Measurements from ENCODE around the gene DPPA4. TPM values are rescaled to one million over a fixed set of nuclear protein-coding genes. Genes with fewer than 3 reads are reported as not detected.
"Not testable (repeated sequence)": the region's sequence is repeated elsewhere in the genome, so short reads cannot be mapped to it uniquely, and the experiment has no call there.

DPPA4 gene, protein sequence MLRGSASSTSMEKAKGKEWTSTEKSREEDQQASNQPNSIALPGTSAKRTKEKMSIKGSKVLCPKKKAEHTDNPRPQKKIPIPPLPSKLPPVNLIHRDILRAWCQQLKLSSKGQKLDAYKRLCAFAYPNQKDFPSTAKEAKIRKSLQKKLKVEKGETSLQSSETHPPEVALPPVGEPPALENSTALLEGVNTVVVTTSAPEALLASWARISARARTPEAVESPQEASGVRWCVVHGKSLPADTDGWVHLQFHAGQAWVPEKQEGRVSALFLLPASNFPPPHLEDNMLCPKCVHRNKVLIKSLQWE
- total RNA-seq = not detected

DNA sequence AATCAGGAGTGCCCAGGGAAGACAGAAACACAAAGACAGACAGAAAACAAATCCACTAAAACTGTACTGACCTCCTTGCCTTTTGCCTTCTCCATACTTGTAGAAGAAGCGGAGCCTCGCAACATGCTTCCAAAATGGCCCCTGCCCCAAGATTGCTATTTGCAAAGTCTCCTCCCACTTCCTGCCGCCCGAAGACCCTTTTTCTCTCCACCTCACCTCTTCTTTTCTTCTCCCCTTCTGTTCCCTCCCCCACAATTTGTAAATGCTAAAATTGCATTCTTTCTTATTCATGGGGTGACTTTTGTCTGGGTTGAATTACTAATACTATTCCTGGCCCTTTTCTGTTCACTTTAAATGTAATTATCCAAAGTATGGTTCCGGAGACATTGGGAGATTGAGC, at the start of gene DPPA4:
Gene DPPA4 (minus strand): TSS at position 154 of the 400 bp plus-strand sequence. CDS start 29 bp downstream, at position 125.
- Histone ChIP-seq H3K9me3 (no peaks in the 10 kb centered on the region), H3K4me3 (peak within 1 kb of the TSS; percentile 35), H3K27ac (no peak within 1 kb of the TSS), H3K27me3 (peaks cover 16% of the 10 kb centered on the region), H3K4me1 (no peaks in the 10 kb centered on the region), H3K36me3 (no peaks in the 10 kb centered on the region)
- WGBS = 53% methylated on average over 5 of the region's 5 CpGs
- TF ChIP-seq POLR2A (IDR thresholded peaks at IDR 0.05) (no peak), POLR2AphosphoS5 (IDR thresholded peaks at IDR 0.05) (no peak), EP300 (IDR thresholded peaks at IDR 0.05) (no peak)
- TF ChIP-seq, protein P1, sequence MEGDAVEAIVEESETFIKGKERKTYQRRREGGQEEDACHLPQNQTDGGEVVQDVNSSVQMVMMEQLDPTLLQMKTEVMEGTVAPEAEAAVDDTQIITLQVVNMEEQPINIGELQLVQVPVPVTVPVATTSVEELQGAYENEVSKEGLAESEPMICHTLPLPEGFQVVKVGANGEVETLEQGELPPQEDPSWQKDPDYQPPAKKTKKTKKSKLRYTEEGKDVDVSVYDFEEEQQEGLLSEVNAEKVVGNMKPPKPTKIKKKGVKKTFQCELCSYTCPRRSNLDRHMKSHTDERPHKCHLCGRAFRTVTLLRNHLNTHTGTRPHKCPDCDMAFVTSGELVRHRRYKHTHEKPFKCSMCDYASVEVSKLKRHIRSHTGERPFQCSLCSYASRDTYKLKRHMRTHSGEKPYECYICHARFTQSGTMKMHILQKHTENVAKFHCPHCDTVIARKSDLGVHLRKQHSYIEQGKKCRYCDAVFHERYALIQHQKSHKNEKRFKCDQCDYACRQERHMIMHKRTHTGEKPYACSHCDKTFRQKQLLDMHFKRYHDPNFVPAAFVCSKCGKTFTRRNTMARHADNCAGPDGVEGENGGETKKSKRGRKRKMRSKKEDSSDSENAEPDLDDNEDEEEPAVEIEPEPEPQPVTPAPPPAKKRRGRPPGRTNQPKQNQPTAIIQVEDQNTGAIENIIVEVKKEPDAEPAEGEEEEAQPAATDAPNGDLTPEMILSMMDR (IDR thresholded peaks at IDR 0.05) = no peak
- no peak for DNase-seq (ENCODE audit: low spot score in 2 of 2)

DNA sequence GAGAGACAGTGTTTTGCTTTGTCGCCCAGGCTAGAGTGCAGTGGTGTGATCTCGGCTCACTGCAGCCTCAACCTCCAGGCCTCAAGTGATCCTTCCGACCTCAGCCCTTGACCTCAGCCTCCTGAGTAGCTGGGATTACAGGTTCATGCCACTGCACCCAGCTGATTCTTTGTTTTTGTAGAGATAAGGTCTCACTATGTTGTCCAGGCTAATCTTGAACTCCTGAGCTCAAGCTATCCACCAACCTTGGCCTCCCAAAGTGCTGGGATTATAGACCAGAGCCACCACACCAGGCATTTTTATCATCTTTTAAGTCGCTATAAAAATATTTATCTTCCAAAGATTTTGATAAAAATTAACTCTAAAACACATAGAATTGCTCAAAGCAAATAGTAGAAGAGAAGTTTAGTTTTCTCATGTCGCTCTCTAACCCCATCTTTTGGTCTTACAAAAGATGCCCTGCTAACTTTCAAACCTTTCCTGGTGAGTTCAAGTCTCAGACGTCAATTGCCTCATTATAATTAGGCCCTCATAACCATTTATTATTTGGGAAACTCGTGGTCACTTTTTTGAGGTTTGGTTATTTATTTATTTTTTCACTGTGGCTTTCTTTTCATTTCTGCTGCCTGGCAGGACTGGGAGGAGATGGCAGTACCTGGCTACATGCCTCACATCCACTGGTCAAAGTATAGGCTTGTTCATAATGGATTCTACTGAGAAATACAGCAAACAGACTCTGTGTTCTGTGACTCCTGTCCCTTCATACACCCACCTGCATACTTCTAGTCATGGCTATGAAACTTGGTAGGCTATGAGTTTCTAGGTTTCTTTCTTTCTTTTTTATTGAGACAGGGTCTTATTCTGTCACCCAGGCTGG, 48.3 kb upstream of the DPPA4 start:
- H3K4me3 ChIP-seq = no peak overlapping the region
- H3K27ac ChIP-seq = no peak overlapping the region
- no peaks in the 10 kb centered on the region for H3K36me3 ChIP-seq
- no peaks in the 10 kb centered on the region for H3K27me3 ChIP-seq
- no peaks in the 10 kb centered on the region for H3K9me3 ChIP-seq
- 71% methylated on average over 5 of the region's 7 CpGs for WGBS
- no peaks in the 10 kb centered on the region for H3K4me1 ChIP-seq
- no peak for TF ChIP-seq POLR2AphosphoS5 (IDR thresholded peaks at IDR 0.05)
- TF ChIP-seq POLR2A (IDR thresholded peaks at IDR 0.05) = no peak
- TF ChIP-seq, protein P1 (IDR thresholded peaks at IDR 0.05) = no peak
- no peak for TF ChIP-seq EP300 (IDR thresholded peaks at IDR 0.05)
- no peak for DNase-seq (ENCODE audit: low spot score in 2 of 2)

DNA sequence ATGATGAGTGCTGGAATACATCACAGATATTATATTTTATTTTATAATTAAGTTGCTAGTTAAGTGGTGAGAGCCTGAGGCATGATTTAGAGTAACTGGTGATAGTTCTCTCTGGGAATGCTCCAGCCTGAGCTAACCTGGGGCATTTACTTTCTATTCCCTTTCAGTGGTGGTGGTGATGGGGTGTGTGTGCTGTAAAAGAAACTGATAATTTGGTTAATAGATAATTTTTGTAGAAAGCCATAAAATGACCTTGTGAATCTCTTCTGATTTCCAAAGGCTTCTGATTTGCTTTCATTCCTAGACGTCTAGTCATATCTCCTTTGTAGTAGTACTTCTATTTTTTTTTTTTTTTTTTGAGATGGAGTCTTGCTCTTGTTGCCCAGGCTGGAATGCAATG, 46.8 kb upstream of the DPPA4 start:
- 53% methylated on average over 1 of the region's 1 CpG for WGBS
- DNase-seq (ENCODE audit: low spot score in 2 of 2) = no peak
- H3K36me3 ChIP-seq = no peaks in the 10 kb centered on the region
- H3K27ac ChIP-seq = no peak overlapping the region
- H3K4me1 ChIP-seq = no peaks in the 10 kb centered on the region
- no peak overlapping the region for H3K4me3 ChIP-seq
- no peaks in the 10 kb centered on the region for H3K27me3 ChIP-seq
- no peaks in the 10 kb centered on the region for H3K9me3 ChIP-seq
- TF ChIP-seq POLR2AphosphoS5 (IDR thresholded peaks at IDR 0.05) = no peak
- TF ChIP-seq, protein P1 (IDR thresholded peaks at IDR 0.05) = no peak
- no peak for TF ChIP-seq POLR2A (IDR thresholded peaks at IDR 0.05)
- TF ChIP-seq EP300 (IDR thresholded peaks at IDR 0.05) = no peak

DNA sequence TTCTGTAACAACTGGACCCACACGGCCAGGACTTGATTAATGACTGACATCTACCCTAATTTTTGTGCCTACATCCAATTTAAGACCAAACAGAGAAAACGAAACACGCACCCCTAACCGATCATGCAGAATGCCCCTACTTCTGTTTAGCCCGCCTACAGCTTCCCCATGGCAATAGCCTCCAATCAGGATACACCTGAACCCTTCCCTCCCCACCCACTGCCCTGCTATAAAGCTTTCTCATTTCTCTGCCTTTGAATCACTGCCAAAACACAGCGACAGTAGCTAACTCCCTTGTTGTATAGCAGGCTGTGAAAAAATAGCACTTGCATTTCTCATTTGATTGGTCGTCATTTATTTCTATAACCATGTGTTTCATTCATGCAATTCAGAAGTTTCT, 45.2 kb upstream of the DPPA4 start:
- no peaks in the 10 kb centered on the region for H3K4me1 ChIP-seq
- H3K27me3 ChIP-seq = no peaks in the 10 kb centered on the region
- DNase-seq (ENCODE audit: low spot score in 2 of 2) = no peak
- no peak overlapping the region for H3K27ac ChIP-seq
- WGBS = 38% methylated on average over 7 of the region's 7 CpGs
- H3K4me3 ChIP-seq = no peak overlapping the region
- no peaks in the 10 kb centered on the region for H3K36me3 ChIP-seq
- no peaks in the 10 kb centered on the region for H3K9me3 ChIP-seq
- TF ChIP-seq POLR2A (IDR thresholded peaks at IDR 0.05) (no peak), EP300 (IDR thresholded peaks at IDR 0.05) (no peak), POLR2AphosphoS5 (IDR thresholded peaks at IDR 0.05) (no peak)
- TF ChIP-seq, protein P1 (IDR thresholded peaks at IDR 0.05) = no peak

DNA sequence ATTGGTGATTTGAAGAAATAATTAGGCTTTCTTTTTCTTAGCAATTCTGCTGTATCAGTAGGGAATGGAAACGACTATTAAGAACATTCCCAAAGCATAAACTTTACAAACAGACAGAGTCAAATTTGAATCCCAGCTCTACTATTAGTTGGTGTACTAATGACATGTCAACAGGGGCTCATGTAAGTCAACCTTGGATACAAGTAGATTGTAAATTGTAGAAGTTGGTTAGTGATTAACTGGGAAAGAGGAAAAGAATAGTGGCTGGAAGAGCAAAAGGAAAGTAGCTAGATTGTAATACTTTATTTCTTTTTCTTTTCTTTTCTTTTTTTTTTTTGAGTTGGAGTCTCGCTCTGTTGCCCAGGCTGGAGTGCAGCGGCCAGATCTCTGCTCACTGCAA, 38.6 kb upstream of the DPPA4 start:
- Histone ChIP-seq H3K36me3 (no peaks in the 10 kb centered on the region), H3K4me1 (no peaks in the 10 kb centered on the region), H3K4me3 (no peak overlapping the region), H3K27ac (no peak overlapping the region), H3K27me3 (no peaks in the 10 kb centered on the region), H3K9me3 (no peaks in the 10 kb centered on the region)
- WGBS = 95% methylated on average over 3 of the region's 3 CpGs
- no peak for TF ChIP-seq POLR2AphosphoS5 (IDR thresholded peaks at IDR 0.05)
- no peak for TF ChIP-seq POLR2A (IDR thresholded peaks at IDR 0.05)
- TF ChIP-seq EP300 (IDR thresholded peaks at IDR 0.05) = no peak
- TF ChIP-seq, protein P1 (IDR thresholded peaks at IDR 0.05) = no peak
- DNase-seq (ENCODE audit: low spot score in 2 of 2) = no peak

DNA sequence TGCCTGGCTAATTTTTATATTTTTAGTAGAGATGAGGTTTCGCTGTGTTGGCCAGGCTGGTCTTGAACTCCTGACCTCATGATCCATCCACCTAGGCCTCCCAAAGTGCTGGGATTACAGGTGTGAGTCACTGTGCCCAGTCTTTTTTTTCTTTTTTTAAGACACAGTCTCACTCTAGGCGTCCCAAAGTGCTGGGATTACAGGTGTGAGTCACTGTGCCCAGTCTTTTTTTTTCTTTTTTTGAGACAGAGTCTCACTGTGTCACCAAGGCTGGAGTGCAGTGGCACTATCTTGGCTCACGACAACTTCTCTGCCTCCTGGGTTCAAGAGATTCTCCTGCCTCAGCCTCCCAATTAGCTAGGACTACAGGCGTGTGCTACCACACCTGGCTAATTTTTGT, 37.1 kb upstream of the DPPA4 start:
- not testable (repeated sequence) for H3K36me3 ChIP-seq; H3K27me3 ChIP-seq; H3K4me3 ChIP-seq; H3K4me1 ChIP-seq; H3K27ac ChIP-seq; H3K9me3 ChIP-seq; DNase-seq (ENCODE audit: low spot score in 2 of 2)
- 85% methylated on average over 4 of the region's 4 CpGs for WGBS

Data from suprapubic skin (tissue), 4 donors.